Frontal cortex (tissue), 4 donors: ENCODE results near the gene PRKG1. TPM values are rescaled to one million over a fixed set of nuclear protein-coding genes. Genes with fewer than 3 reads are reported as not detected.
"Not testable (repeated sequence)": the region's sequence is repeated elsewhere in the genome, so short reads cannot be mapped to it uniquely, and the experiment has no call there.

Source experiments
- DNase-seq, 2 donors: peaks; one replicate each; pipeline ENCODE4 v3.0.0; 2012; ENCODE audit warnings: low spot score in 2 of 2
- FAIRE-seq: peaks from 2 replicates; lab custom pipeline; 2012; peaks lifted over from hg19 to GRCh38; lab: Jason Lieb, UNC
- total RNA-seq: library from RNA; depleted of rRNA; stranded (reverse); fragments of >200 nt; gene quantifications from one replicate; pipeline ENCODE4 v1.2.3, GENCODE V29; 2014
- donor health status: control.
- donor health status: control.
- donor health status: control.

PRKG1 gene
- total RNA-seq, 1 donor from 2014 or later = 15.5 TPM

DNA sequence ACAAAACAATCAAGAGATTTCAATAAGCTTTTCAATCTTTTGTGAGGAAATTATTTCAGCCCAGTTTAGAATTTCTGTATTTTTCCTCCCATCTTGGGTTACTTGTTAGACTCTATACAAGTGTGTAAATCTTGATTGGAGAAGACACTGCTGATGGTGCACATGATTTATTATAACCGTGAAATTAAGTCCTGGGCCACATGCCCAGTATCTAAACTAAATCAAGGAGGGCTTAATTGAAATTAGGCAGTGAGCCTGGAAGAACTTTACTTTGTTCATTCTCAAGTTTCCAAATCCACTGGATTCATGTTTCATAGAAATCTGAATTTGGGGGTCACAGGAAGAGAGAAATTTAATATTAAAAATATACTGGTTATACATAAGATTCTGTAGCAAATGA, 580.6 kb downstream of the PRKG1 start:
- FAIRE-seq (no peak), DNase-seq (no peak)

DNA sequence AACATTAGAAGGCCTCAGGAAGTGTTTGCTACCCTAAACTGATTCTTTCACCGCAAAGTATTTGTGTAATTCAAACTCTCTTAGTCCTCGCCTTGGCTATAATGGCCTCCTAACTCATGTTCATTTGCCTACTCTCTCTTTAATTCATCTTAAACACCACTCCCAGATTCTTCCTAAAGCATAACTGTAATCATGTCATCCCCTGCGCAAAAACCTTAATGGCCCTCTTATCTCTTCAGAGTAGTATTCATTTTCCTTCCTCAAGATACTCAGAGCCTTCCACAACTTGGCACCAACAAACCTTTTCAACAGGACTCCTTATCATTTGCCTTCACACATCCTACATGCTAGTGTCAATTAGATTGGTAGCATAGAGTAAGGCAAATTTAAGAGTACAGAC, 582.2 kb downstream of the PRKG1 start:
- no peak for DNase-seq
- FAIRE-seq = no peak

DNA sequence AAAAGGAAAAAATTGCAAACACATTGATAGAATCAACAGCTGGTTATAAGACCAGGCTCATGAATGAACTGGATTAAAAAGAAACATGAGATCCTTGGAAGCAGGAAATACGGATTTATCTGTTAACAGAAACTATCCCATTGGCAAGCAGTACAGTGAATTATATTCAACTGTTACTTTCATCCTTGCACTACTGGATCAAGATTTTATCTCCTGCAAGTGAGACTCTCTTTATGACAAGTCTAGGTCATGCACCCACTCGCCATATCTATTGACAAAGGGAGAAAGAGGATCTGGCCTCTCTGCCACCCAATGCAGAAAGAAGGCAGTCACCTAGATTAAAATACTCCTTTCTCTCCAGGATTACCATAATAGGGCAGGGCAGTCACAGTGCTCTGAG, 583.7 kb downstream of the PRKG1 start:
- no peak for FAIRE-seq

DNA sequence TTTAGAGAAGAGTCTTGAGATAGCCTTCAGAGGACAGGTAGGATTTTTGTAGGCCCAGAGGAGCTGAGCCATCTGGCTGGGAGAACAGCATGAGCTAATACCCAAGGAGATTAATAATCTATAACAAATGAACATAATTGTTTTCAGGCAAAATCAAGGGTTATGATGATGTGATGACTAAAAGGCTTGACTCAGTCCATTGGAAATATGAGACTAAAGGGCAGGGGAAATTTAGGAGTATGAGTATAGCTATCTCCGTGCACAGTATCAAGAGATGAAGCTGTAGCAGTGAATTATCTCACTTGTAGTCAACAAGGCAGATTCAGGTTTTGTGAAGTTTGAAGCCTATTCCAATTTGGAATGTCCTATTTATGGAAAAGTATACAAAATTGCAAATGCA, 585.1 kb downstream of the PRKG1 start:
- DNase-seq (no peak), FAIRE-seq (no peak)

More for the DNA sequence above, 583.7 kb downstream of the PRKG1 start:
- no peak for DNase-seq

DNA sequence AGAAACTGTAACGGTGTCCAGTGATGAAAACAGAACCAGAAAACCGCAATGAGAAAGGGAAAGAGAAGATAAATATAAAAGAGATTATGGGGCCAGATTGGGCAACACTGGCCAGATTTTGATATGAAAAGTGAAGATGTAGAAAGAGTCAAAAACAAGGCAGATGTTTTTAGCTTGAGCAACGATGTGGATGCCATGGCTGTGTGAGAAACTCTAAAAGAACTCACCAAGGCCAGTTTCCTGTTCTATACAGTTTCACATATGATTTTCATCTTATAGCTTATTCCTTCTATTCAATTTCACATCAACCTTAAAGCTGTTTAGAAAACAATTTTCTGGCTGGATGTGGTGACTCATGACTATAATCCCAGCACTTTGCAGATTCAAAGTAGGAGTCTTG, 588.8 kb downstream of the PRKG1 start:
- DNase-seq (no peak), FAIRE-seq (no peak)

DNA sequence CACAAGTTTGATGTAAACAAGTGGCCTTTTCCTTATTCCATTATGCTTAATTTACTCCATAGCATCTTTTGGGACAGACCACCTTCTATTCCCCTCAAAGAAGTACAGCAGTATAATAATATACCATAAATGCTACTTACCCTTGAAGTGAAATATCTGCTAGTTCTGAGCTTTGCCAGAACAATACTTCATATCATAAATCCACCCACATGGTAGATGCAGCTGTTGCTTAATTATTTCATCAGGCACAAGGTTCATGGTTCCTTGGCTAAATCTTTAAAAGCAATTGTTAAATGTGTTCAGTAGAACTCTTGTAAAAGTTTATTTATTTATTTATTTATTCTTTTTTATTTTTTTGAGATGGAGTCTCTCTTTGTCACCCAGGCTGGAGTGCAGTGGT, 592.2 kb downstream of the PRKG1 start:
- no peak for DNase-seq
- FAIRE-seq = no peak

DNA sequence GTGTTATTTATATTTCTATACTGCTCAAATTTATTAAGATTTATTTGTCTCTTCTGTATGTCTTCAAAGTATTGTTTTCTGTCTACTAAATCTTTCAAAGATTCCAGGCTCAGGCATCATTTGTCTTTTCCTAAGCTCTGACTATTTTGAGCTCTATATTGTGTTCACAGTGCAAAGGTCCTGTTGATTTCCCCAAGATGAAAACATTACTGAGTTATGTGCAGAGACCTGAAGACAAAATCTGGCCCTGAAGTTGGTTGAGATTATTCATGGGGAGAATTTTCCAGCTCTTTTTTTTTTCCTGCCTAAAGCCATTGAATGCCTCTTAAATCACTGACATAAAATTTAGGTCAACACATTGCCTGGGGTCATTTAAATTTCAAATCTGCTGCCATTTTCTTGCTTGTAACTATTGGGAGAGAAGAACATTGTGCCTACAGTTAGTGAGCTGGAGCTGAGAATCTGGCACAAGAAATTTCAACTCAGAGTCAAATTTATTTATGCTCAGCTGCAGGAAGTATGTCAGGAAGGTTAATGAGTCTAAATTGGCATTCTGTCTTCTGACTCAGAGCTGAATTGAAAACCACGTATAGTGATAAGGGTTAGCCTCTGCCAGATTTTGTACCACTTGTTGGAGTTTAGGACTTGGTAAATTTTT, 593.5 kb downstream of the PRKG1 start:
- FAIRE-seq (no peak), DNase-seq (no peak)

DNA sequence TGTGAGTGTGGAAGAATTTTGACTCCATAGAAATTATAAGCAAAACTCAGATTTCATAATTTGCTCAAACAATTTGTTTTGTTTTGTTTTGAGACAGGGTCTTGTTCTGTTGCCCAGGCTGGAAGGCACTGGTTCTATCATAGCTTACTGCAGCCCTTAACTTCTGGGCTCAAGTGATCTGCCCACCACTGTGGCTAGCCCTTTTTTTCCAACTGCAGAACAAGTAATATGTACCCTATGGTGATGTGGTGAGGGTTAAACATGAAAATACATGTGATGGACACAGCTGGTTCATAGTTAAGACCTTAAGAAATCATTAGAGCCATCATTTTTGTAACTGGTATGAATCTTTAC, 594.0 kb downstream of the PRKG1 start:
- FAIRE-seq = no peak
- DNase-seq = no peak

DNA sequence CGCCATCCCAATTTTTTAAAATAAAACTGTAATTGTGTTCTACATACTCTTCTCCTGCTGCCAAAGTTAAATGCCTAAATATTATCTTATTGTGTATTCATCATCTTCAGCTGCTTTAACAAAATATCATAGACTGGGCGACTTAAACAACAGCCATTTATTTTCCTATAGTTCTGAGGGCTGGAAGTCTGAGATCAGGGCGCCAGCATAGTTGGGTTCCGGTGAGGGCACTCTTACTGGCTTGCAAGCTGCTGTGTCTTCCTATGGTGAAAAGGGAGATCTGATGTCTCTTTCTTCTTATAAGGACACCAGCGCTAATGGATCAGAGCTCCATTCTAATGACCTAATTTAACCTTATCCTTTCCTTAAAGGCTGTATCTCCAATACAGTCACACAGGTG, 594.8 kb downstream of the PRKG1 start:
- no peak for FAIRE-seq
- DNase-seq = no peak

DNA sequence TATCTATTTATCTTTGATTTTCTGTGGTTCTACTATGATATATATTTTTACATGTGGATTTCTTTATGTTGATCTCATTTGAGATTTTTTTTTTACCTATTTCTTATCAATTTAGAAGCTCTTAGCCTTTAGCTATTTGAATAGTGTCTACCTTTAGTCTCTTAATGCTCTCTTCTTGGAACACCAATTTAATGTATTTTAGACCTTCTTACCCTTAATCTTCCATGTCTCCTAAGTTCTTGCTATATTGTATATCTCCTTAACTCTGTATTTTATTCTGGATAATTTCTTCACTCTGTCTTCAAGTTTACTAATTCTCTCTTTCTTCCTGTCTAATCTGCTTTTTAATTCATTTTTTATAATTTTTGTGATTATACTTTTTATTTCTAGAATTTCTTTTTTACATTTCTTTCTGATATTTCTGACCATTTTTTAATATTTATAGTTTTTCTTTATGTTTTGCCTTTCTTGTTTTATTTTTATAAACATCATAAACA, 597.8 kb downstream of the PRKG1 start:
- peak; percentile 36 for FAIRE-seq

DNA sequence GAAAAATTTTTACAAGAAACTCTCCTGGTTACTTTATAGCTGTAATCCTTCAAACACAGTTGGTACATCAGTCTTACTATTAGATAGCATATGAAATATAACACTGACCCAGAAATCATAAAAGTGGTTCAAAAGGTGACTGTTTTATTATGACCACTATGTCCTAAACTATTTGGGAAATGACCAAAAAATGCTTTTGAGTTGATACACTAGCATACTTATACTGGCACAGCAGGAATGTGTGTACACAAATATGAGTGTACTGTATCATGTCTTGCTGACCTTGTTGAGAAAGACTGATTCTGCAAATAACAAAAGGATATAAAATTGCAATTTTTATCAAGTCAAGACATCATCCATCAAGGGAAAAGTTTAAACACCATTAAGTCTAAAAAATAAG, 600.8 kb downstream of the PRKG1 start:
- FAIRE-seq = no peak
- no peak for DNase-seq

More for the DNA sequence above, 597.8 kb downstream of the PRKG1 start:
- no peak for DNase-seq

DNA sequence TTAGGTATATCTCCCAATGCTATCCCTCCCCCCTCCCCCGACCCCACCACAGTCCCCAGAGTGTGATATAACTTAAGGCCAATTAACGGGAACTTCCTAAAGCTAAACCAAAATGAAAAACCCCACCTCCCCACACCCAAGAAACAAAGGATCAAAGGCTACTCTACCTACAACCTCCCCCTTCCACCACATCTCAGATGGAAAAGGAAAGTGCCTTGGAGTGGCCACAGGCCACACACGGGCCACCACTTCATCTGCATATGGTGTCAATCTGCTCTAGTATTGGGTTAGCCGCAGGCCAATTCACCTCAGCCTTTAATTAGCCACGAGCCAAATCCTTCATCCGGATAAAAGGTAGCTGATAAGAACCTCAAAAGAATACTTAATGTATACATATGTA, 605.6 kb downstream of the PRKG1 start:
- FAIRE-seq (no peak), DNase-seq (no peak)

DNA sequence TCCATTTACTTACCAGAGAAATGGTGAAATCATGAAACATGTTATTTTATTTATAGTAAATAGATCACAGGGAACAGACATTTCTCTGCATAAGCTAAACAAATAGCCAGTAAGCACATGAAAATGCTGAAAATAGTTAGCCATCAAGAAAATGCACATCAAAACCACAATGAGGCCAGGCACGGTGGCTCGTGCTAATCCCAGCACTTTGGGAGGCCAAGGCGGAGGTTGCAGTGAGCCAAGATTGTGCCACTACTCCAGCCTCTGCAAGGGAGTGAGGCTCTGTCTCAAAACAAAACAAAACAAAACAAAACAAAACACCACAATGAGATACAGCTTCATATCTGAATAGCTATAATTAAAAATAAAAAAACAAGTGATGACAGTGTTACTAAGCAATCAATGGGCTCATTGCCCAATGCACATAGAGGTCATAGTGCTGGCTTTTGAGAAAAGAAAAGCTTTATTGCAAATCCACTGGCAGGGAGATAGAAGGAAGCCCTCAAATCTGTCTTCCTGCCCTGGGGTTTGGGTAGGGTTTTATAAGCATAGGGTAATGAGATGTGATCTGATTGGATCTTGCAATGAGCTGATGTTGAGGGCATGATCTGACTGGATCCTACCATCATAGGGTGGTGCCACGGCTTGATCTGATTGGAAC, 608.9 kb downstream of the PRKG1 start:
- FAIRE-seq = no peak

DNA sequence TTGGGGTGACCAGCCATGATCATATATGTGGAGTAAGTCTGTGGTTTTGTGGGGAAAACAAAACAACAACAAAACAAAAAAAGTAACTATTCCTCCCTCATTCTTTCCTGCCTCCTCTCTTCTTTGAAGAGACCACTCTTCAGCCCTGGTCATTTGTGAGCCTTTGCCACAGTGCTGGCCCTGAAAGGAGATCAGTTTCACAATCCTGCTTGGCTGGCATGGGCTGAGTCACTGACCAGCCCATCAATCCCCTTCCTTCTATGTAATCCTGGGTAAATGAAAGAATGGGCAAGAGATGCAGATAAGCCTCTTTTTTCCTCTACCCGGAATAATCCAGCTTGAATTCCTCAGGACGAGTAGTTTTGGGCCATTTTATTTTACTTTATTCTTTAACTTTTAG, 611.5 kb downstream of the PRKG1 start:
- no peak for DNase-seq
- FAIRE-seq = no peak

More for the DNA sequence above, 608.9 kb downstream of the PRKG1 start:
- DNase-seq = no peak

DNA sequence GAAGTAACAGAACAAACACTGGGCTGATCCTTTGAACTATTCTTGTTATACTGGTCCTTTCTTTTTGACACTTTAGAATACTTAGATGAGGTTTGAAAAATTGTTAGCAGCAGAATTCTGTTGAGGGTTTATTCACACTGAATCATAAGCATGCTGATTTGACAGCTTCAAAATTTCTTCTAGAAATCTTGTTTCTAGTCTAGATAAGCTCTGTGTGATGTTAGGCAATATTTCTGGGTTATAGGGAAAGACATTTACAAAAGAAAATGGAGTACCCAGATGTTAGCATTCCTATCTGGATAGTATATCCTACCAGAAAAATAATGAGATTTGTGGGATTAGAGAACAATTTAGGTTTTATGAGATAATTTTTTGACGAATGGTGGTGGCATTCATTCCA, 613.0 kb downstream of the PRKG1 start:
- DNase-seq = no peak
- no peak for FAIRE-seq

DNA sequence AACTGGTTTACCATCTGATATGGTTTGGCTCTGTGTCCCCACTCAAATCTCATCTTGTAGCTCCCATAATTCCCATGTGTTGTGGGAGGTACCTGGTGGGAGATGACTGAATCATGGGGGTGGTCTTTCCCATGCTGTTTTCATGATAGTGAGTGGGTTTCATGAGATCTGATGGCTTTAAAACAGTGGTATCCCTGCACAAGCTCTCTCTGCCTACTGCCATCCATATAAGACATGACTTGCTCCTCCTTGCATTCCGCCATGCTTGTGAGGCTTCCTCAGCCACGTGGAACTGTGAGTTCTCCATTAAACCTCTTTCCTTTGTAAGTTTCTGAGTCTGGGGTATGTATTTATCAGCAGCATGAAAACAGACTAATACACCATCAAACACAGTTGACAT, 614.5 kb downstream of the PRKG1 start:
- not testable (repeated sequence) for FAIRE-seq, DNase-seq

DNA sequence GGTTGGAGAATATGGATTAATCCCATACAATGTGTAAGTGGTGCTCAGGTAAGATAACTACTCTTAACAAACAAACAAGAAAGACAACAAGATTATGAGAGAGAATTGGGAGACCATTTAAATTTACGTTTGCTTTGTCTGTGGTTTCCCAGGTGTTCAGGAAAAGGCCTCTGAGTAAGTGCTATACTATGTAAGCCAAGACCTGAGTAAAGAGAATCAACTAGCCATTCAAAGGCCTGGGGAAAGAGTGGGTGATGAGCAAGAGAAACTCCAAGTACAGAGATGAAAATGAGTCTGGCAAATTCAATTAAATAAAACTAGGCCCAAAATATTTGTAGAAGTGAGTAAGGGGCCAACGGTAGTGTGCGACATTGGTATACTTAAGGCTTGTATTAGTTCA, 615.2 kb downstream of the PRKG1 start:
- FAIRE-seq = no peak
- DNase-seq = no peak

DNA sequence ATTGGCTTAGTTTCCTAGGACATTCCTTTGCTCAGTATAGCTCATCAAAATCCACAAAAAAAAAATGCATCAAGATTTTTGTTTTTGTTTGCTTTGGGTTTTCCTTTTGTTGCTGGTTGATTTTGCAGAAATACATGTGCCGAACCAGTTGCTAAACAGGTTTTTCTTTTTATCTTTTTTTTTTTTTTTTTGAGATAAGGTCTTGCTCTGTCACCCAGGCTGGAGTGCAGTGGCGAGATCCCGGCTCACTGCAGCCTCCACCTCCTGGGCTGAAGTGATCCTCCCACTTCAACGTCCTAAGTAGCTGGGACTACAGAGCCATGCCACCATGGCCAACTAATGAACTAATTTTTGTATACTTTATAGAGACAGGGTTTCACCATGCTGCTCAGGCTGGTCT, 616.8 kb downstream of the PRKG1 start:
- DNase-seq = no peak
- no peak for FAIRE-seq

DNA sequence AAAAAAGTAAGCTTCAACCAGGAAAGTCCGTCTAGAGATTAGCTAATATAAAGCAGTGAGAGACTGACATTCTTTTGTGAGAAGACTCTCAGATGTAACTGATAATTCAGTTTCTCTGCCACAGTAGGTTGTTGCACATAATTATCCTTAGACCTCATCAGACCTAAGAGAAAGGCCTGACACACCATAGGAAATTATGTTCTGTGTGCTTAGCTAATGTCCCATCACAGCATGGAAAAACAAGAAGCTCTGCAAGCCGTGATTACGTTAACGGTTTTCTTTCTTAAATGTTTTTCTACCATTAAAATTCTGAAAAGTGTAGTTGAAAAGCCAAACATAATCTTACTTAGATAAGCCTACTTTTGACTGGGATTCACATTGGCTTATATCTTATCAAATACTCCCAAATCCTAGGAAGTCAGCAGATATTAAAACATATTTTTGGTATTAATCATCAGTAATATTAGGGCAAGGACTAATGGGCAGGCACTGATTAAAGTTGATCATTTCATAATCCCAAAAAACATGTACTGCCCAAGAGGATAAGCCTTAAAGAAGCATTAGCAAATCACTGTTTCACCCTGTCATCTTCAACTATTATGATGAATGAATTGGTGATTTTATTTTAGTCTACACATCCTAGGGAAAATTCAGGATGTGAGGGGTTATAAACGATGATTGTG, 619.9 kb downstream of the PRKG1 start:
- DNase-seq (no peak), FAIRE-seq (no peak)

DNA sequence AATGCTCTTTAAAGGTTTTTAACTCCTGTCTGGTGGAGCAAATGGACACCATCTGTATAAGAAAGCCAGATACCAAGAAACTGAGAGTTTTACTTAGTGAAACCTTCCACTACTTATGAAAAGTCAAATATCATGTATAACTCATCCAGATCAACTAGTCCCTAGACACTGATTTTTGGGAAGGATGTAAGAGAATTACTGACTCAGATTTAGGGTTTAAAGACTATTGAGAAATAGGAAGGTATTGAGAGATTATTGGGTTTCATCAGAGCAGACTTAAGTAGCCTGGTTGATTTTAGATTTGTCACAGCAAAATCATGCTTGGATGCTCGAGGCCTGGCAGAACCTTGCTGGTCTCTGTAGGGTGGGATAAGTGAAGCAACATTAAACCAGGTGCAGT, 622.0 kb downstream of the PRKG1 start:
- no peak for FAIRE-seq
- DNase-seq = no peak

DNA sequence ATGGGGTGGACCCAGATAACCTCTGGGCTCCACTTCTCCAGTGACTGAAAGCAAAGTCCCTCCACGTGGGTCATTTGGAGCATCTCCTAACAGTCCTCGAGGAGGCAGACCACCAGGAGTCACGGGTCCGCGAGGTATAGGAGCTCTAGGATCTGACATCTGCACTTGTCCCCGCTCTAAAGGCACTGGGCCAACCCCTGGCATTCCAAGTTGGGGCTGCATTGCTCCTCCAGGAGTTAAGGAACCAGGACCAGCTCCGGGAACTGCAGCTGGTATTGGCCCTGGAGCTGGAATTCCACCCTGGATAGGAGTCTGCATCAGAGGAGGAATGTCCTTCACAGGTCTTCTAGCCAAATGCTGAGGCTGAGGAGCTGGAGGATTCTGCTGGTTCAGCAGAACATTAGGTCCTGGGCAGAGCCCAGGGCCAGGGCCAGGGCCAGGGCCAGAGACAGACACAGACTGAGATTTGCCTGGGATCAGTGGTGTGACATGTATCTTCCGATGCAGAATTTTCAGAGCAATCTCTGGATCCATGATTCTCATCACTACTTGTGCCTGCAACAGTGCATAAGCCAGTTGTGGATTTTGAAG, 624.3 kb downstream of the PRKG1 start:
- DNase-seq = no peak
- no peak for FAIRE-seq
